HG03354 (cell line): ENCODE measurements around the gene TMEM234.

Source experiments
- ATAC-seq: cut with Tn5 transposase; IDR thresholded peaks from one replicate; pipeline ENCODE4 v1.9.1; 2021; ENCODE audit warnings: mild to moderate bottlenecking; ENCODE audit not compliant: unreplicated experiment, poor library complexity, severe bottlenecking

Gene TMEM234

DNA sequence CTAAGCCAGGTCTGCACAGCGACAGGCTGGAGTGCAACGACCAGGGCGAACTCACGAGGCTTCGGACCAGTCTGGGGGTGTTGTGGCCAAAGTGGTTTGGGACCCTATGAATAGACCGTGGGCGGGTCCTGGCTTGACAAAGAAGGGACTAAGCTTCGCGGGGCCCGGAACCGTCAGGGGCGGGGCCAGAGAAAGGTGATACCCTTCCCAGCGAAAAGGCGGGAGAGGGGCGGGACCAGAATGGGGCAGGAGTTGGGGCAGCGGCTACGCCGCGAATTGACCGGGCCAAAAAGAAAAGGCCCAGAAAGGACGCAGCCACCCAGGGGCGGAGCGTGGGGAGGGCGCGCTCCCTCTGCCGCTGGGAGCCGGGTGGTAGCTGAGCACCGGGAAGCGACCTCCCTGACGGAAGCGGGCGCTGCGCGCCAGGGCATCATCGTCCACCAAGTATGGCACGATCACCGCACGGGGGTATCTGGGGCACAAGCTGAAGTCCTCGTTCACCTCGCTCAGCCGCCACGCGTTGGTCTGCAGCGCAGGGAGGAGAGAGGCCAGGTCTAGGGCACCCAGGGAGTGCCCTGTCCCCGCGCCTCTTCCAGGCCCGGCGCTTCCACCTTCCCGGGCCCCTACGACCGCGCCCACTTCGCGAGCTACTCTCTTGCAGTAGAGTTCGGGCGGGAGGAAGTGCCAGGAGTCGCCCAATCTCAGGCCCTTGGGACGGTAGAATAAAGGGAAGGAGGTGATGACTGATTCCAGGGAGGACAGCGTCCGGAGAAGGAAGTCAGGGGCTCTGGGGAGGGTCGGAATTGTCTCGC is 18.2 kb upstream of the TMEM234 start:
- ATAC-seq, result peak; percentile 30

GRCh38 chr1:32239790-32240139 is 17.6 kb upstream of the TMEM234 start:
- ATAC-seq, result no peak

- ATAC-seq, result no peak
Observed at GRCh38 chr1:32239337-32239736, 17.2 kb upstream of the TMEM234 start.

GRCh38 chr1:32234792-32235191 is 12.6 kb upstream of the TMEM234 start:
- ATAC-seq, result no peak

DNA sequence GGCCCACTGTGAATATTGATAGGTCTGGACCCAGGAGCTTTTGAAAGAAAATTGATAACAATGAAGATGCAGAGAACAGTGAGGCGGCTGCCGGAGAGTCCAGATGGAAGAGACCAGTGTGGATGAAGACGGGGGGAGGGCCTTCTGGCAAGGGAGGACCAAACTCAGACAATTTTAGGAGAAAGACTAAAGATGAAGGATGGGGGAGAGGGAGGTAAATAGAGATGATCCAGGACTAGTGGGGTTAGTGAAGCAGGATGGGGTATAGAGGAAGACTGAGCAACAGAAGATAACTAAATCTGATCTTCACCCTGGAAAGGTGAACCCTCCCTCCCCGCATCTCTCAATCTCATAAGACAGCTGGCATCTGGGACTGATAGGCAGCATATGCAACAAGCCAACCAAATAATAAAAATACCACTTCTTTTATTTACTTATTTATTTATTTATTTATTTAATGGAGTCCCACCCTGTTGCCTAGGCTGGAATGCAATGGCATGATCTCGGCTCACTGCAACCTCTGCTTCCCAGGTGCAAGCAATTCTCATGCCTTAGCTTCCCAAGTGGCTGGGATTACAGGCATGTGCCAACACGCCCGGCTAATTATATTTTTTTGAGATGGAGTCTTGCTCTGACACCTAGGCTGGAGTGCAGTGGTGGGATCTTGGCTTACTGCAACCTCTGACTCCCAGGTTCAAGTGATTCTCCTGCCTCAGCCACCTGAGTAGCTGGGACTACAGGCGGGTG is 10.6 kb upstream of the TMEM234 start:
- ATAC-seq, result no peak

DNA sequence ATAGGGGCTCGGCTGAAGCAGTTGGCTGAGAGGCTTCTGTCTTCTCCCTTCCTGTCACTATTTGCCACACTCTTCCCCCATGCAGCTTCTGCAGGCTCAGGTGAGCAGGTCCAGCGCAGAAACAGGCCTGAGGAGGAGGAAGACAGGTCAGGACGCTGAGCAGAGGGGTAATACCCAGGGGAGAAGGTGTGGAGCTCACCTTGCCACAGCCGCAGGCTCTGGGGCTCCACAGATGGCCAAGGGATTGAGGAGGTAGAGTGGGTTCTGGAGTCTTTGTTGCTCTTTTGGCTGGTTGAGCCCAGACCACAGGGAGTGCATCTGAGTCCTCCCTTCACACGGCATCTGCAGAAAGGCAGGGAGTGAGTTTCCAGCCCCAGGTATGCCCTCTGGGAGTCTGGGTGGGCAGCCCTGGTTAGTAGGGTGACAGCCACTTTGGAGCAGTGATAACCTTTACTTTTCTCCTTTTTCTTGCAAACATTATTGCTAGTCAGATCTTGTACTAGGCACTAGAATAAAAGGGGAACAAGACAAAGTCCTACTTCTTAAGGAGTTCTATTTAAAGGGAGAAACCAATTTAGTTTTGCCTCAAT is 9.8 kb upstream of the TMEM234 start:
- no peak for ATAC-seq

GRCh38 chr1:32228771-32229170 is 6.6 kb upstream of the TMEM234 start:
- no peak for ATAC-seq

DNA sequence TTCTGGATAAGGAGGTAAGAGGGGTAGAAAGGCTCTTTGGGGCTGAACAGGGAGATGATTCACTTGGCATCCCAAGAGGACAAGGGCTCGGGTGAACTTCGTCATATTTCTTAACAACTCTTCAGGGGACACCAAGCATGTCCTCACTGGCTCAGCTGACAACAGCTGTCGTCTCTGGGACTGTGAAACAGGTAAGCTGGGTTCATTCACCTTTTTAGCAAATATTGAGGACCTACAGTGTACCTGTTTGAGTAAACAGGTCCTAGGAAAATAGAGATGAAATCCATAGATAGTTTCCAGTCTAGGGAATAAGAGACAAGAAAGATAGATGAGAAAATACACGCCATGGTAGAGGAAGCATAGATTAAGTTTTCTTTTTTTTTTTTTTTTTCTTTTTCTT is 2.1 kb upstream of the TMEM234 start:
- ATAC-seq, result no peak

GRCh38 chr1:32223683-32224082 is 1.5 kb upstream of the TMEM234 start:
- no peak for ATAC-seq

DNA sequence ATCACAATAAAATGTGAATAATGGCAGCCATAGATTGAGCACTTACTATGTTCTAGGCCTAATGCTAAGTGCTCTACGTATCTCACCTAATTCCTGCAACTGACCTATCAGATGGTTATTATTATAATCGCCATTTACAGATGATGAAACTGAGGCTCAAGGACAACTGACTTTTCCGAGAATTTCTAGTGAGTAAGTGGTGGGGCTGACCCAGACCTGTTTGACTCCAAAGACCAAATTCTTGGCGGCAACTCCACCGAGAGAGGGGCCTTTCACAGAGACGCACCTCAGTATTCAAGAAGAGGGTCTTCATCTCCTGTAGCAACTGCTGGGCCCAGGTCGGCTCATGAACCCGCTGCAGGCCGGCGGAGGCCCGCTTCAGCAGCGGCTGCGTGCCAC is 573 bp downstream of the TMEM234 start:
- ATAC-seq, result no peak

DNA sequence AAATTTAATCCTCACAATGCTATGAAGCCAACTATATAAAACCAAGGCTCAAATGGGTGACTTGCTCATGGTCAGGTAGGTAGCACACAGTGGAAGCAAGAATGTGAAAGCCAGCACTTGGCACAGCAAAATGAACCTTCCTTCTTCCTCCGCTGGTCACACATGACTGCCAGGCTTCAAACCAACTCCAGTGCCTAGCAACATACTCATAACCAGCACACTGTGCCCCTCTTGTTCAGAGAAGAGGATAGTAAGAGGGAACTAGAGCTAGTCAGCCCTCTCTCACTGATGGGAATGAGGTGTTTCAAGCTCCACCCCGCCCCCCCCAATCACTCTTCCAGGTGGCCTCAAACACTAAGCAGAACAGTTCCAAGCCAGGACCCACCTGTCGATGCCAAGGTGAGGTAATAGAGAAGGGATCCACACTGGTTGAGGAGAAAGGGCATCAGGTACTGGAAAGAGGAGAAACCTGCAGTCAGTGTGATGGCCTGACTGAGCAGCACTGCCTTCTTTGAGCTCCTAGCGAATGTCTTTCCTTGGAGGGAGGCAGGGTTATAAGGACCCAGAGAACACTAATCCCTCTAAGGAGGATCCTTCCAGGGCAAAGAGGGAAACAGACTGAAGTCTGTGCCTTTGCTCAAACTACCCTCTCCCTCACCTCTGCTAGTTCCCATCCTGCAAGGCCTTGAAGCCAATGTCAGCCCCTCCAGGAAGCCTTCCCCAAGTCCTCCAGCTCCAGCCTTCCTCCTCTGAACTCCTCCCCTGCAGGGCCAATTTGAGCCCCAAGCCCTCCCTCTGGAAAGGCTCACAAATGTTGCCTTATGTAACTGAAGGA is 1.2 kb downstream of the TMEM234 start:
- ATAC-seq, result no peak

DNA sequence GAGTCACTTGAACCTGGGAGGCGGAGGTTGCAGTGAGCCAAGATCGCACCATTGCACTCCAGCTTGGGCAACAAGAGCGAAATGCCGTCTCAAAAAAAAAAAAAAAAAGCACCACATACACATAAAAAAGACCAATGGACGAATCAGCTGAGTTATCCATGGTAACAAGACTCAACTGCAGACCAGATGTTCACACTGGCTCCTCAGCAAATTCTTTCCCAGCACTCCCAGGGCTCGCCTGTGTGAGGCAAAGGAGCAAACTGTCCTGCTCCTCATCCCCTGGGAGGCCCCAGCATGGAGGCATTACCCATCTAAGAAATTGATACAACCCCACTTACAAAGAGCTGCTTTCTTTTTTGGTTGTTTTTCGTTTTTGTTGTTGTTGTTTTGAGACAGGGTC is 3.1 kb downstream of the TMEM234 start:
- ATAC-seq, result no peak

- no peak for ATAC-seq
Observed at GRCh38 chr1:32216566-32216965, 5.6 kb downstream of the TMEM234 start.

DNA sequence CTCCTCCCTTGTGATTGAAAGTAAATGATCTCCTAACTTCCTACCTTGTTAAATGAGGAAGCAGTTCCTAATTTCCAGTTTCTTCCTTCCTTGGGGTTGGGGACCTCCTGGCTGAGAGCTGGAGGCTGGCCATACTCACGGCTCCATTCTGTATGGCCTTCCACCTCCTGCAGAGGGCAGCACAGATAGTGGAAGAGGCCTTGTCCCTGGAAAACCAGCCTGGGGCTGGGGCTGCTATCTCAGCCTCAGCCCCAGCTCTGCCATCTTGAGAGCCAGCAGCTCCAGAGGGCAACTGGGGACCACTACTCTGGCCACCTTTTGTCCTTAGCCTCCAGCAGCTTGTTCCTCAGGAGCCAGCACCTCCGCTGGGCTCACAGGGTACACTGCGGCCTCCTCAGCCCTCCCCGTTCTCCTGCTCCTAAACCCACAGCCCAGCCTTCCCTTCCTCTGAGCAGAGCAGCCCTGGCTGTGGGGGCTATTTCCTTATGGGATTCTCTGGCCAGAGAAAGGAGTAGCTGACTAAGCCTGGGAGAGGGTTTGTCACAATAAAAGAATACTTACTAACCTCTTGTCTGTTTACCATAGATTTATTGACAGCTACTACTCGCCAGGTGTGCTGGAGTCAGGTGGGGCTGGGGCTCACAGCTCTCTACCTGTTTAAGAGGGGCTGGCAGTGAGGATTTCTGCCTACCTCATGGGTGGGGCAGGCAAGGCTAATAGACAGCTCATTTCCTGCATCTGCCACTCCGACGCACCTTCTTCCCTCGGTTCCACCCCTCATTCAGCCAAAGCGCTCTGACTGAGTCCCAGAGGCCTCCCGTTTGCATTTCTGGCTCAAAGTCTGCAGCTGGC is 6.3 kb downstream of the TMEM234 start:
- ATAC-seq, result no peak

DNA sequence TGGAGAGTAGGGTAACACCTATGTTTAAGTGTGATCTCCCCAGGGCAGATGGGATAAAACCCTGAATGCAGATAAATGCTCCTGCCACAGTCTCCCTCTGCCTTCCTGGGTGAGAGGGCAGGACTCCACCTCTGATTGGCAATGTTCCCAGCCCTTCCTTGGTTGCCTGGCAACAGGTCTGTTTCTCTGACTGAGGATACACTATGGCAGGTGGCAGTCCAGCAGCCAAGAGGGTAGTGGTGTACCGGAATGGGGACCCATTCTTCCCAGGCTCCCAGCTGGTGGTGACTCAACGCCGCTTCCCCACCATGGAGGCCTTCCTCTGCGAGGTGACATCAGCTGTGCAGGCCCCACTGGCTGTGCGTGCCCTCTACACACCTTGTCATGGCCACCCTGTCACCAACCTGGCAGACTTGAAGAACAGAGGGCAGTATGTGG is 13.2 kb downstream of the TMEM234 start, which contains the start of gene DCDC2B:
Gene DCDC2B (plus strand): TSS at position 199 of the 438 bp plus-strand sequence. CDS start 5 bp downstream, at position 204.
- no peak for ATAC-seq

DNA sequence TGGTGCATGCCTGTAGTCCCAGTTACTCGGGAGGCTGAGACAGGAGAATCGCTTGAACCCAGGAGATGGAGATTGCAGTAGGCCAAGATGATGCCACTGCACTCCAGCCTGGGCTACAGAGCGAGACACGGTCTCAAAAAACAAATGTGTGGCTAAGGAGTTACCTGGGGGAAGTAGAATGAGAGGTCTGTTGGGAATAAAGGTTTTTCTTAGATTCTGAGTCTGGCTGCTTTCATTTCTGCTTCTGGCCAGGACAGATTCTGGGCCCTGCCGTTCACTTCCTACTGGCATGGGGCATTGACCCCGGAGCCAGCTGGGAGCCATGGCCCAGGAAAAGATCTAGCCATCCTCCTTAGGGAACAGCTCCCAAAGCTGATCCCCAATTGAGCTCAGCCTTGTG is 13.7 kb downstream of the TMEM234 start:
- no peak for ATAC-seq

DNA sequence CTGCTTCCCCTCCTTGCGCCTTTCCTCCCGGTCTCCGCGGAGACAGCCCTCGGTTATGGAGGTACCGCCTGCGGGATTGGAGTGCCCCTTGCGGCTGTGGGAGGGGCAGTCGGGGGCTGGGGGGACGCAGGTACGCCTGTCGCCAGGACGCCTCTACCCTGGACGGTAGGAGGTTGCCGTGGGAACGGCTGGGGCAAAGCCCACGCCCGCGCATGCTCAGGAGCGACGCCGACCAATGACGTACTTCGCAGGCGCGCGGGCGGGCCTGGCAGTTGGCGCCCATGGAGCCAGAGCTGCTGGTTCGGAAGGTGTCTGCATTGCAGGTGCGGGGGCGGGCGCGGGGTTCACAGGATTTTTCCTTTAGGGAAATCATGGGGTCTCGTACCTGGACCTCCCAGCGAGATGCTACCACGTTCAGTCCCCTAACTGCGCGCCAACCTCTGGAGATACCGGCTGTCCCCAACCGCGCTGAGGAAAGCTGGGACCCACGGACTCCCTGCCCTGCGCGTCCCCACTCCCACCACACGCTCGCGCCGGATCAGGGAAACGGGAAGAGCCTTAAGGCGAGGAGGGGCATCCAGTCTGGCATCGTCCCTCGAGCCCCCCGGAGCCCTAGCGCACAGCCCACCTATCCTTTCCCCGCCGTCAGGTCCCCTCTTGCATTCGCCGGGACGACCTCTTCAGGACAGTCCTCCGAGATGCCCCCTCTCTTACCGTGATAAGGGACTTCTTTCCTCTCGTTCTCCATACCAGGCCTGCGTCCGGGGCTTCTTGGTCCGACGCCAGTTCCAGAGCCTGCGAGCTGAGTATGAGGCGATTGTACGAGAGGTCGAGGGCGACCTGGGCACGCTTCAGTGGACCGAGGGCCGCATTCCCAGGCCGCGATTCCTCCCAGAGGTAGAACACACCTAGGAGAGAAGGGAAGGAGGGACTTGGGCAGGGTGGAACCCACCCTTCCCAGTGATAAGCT is 16.5 kb downstream of the TMEM234 start, which contains the start of gene IQCC:
Gene IQCC (plus strand): TSS at position 271 of the 970 bp plus-strand sequence. CDS start 11 bp downstream, at position 282.
- ATAC-seq, result peak; percentile 60

- ATAC-seq, result no peak
Observed at GRCh38 chr1:32204943-32205361, 17.2 kb downstream of the TMEM234 start.
